AG09319 (cell line): Measurements from ENCODE around the gene C5AR1.
"Not testable (repeated sequence)": the region's sequence is repeated elsewhere in the genome, so short reads cannot be mapped to it uniquely, and the experiment has no call there.

ENCODE experiments used
- DNase-seq: peaks from one replicate; pipeline ENCODE4 v3.0.0-alpha.2; 2010; ENCODE audit warnings: low read depth; ENCODE audit errors: extremely low read depth
- CTCF ChIP-seq: IDR thresholded peaks from 2 replicates; pipeline ENCODE4 v1.5.1; 2011; ENCODE audit warnings: low read depth, mild to moderate bottlenecking, inconsistent platforms, low read length, moderate library complexity

C5AR1 gene

GRCh38 chr19:47362321-47362720 lies 52.7 kb downstream of the C5AR1 start:
- TF ChIP-seq CTCF, result no peak
- no peak for DNase-seq

- no peak for DNase-seq
- no peak for TF ChIP-seq CTCF
Observed at GRCh38 chr19:47363758-47364531, 54.3 kb downstream of the C5AR1 start.

- not testable (repeated sequence) for DNase-seq
Observed at GRCh38 chr19:47365455-47365854, 55.8 kb downstream of the C5AR1 start.

GRCh38 chr19:47370045-47370611 lies 60.5 kb downstream of the C5AR1 start:
- TF ChIP-seq CTCF, result no peak
- DNase-seq, result no peak

- no peak for DNase-seq
Observed at GRCh38 chr19:47371261-47371660, 61.6 kb downstream of the C5AR1 start.

More at GRCh38 chr19:47371261-47371660, 61.6 kb downstream of the C5AR1 start:
- no peak for TF ChIP-seq CTCF
